HG03432 (cell line): ENCODE results near the gene AKIRIN1.
"Not testable (repeated sequence)": the region's sequence is repeated elsewhere in the genome, so short reads cannot be mapped to it uniquely, and the experiment has no call there.

Source experiments
- ATAC-seq: cut with Tn5 transposase; IDR thresholded peaks from one replicate; pipeline ENCODE4 v1.9.1; 2021; ENCODE audit warnings: mild to moderate bottlenecking, moderate library complexity; ENCODE audit not compliant: unreplicated experiment

The AKIRIN1 gene

DNA sequence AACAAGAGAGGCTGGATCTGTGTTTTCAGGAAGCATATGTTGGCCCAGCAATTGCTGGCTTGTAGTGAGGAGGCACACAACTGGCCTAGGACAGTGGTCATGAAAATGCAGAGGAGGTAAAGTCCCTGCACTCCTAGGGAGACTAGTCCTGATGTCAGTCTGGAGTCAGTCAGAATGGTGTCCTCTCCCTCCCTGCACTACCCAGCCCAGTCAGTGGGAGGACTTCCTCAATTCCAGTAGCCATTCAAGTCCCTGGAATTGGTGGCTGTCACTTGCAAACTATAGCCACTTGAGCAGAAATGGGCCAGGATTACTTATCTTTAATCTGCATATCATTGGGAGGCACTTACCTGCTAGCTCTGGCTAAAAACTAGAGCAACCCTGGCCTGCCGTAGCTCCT is 53.7 kb downstream of the AKIRIN1 start:
- ATAC-seq = no peak

DNA sequence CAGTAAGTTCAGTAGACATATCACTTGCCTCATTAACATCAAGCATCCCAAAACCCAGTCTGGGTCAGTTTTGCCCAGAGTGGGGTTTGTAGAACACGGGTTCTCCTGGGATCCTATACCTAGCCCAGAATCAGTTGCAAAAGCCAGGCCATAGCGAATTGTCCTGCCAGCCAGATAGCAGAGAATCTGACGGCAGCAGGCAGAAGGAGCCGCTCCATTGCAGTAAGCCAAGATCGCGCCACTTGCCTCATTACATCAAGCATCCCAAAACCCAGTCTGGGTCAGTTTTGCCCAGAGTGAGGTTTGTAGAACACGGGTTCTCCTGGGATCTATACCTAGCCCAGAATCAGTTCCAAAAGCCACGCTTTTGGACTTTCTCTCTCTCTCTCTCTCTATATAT is 54.2 kb downstream of the AKIRIN1 start:
- ATAC-seq = no peak

DNA sequence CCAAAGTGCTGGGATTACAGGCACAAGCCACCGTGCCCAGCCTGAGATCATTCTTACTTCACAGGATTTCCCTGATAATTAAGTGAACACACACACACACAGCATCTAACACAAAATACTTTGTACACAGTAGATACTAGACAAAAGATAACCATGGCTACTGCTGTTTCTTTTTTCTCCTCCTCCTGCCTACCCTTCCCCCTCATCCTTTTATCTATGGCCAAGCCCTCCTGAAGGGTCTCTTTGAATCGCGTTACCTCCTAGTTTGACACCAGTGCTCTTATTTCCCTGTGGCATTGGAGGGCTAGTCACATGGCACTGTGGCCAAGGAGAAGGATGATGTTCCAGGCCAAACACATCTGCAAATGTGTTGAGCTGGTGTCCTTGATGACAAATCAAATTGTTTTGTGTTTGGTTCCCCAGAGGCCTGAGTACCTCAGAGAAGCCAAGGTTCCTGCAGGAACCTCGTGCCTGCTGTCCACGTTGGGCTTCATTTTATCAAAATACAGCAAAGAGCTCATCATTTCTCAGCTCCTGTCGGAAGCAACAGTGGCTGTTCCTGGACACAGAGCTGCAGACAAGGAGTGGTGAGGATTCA is 55.6 kb downstream of the AKIRIN1 start:
- no peak for ATAC-seq

GRCh38 chr1:39047374-39048229 is 56.5 kb downstream of the AKIRIN1 start:
- peak; percentile 58 for ATAC-seq

- ATAC-seq = no peak
Observed at GRCh38 chr1:39048745-39049370, 57.8 kb downstream of the AKIRIN1 start.

GRCh38 chr1:39050001-39050400 is 58.9 kb downstream of the AKIRIN1 start:
- ATAC-seq = no peak

DNA sequence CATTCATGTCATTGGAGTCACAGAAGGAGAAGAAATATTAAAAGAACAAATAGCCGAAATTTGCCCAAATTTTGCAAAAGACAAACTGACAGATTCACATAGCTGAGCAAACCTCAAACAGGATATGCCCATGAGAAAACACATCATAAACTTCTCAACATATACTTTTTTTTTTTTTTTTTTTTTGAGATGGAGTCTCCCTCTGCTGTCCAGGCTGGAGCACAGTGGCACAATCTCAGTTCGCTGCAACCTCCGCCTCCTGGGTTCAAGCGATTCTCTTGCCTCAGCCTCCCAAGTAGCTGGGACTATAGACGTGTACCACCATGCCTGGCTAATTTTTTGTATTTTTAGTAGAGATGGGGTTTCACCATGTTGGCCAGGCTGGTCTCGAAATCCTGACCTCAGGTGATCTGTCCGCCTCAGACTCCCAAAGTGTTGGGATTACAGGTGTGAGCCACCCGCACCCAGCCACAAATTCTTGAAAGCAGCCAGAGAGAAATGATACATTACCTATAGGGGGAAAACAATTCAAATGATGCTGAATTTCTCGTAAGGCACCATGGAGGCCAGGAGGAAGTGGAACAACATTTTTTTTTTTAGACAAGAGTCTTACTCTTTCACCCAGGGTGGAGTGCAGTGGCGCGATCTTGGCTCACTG is 60.2 kb downstream of the AKIRIN1 start:
- not testable (repeated sequence) for ATAC-seq

- ATAC-seq = no peak
Observed at GRCh38 chr1:39051956-39052355, 60.9 kb downstream of the AKIRIN1 start.

- not testable (repeated sequence) for ATAC-seq
Observed at GRCh38 chr1:39055213-39055710, 64.2 kb downstream of the AKIRIN1 start.
